HG02970 (cell line): ENCODE results near the gene C16orf74.

Experiments used
- ATAC-seq: cut with Tn5 transposase; IDR thresholded peaks from one replicate; pipeline ENCODE4 v1.9.1; 2021; ENCODE audit warnings: mild to moderate bottlenecking, moderate library complexity, moderate number of reproducible peaks; ENCODE audit not compliant: unreplicated experiment, low FRiP score

C16orf74 gene

GRCh38 chr16:85720302-85720637 is 30.6 kb downstream of the C16orf74 start:
- ATAC-seq: no peak

- ATAC-seq: no peak
These were observed 31.1 kb downstream of the C16orf74 start for GRCh38 chr16:85719605-85720301.

DNA sequence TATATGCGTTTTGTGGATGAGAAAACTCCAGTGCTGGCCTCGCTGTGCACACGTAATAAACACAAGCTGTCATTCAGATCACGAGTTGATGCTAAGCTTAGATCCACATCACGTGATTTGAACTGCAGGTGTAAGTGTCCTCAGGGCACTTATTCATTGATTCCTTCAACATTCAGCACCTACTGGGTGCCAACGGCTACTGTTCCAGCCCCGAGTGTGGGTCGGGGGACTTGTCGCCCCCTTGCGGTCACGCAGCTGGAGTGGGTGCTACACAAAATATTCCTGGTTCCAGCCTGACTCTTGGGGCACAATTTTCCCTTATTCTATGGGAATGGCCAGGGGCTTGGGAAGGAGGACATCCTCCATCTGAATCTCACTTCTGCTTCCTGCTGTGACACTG is 32.2 kb downstream of the C16orf74 start:
- no peak for ATAC-seq

DNA sequence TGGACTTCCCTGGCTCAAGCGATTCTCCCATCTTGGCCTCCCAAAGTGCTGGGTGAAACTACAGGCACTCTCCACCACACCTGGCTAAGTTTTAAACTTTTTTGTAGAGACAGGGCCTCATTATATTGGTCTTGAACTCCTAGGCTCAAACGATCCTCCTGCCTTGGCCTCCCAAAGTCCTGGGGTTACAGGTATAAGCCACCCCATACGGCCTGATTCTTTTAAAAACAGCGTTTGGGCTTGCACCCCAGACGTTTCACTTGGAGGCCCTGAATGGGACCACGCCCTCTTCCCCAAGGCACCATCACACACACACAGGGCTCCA is 32.8 kb downstream of the C16orf74 start:
- no peak for ATAC-seq

- no peak for ATAC-seq
These were observed 33.3 kb downstream of the C16orf74 start for GRCh38 chr16:85717393-85718152.

DNA sequence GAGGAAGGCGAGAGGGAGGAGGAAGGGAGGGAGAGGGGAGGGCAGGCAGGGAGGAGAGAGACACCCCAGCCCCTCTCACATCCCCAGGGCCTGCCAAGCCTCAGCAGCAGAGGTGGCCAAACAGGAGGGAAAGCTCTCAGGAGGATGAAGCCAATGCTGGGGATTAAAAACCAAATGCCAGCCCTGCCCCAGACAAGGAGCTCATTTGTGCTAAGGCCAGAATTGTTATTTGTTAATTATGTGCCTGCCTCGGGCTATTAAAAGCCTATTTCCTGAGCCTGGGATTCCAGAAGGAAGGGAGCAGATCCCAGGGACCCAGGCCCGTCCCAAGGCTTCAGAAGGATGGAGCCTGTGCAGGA is 34.2 kb downstream of the C16orf74 start:
- ATAC-seq: no peak

DNA sequence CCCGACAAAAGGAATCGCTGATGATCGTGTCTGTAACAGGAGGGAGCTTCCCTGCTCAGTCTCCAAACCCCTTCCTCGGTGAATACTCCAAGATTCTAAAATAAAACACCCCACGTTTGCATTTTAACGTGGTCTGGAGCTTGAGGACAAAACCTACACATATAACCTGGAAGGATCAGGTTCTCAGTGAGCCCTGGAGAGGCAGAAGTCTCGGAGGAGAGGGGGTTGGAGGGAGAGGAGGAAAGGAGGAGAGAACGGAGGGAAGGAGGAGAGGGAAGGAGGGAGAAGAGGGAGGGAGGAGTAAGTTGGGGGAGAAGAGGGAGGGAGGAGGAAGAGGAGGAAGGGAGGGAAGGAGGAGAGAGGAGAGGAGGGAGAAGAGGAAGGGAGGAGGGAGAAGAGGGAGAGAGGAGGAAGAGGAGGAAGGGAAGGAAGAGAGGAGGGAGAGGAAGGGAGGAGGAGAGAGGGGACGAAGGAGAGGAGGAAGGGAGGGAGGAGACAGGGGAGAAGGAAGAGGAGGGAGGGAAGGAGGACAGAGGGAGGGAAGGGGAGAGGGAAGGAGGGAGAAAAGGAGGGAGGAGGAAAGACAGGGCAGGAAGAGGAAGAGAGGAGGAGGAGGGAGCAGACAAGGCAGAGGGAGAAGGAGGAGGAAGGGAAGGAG is 34.7 kb downstream of the C16orf74 start:
- ATAC-seq: no peak

DNA sequence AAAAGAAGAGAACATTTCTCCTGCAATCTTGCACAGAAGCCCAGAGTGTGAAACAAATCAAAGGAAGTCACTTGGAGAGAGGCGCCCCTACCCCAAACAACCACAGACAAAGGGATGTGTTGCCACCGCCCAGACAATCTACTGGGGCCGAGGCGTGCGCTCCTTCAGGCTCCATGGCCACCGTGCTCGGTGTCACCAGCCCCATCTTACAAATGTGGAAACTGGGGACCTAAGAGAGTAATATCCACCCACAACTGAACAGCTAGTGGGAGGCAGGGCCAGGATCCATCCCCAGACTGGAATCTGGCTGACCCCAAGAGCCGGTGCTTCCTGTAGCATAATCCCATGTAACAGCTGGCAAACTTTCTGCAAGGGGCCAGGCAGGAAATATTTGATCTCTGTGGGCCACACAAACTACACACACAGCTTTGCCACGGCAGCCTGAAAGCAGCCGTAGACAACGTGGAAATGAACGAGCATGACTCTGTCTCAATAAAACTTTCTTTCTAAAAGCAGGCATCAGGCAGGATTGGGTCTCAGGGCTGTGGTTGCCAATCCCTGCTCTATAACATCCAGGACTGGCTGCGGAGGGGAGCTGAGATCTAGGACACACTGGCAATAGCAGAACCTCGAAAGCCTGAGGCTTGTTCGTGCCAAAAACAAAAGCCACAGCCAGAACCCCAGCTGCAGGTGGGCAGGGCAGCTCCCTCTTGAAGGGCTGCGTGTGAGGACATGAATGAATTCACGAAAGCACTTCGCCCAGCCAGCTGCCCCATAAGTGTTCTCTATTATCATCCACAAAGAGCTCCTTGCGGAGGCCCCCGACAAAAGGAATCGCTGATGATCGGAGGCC is 35.5 kb downstream of the C16orf74 start:
- ATAC-seq: no peak

GRCh38 chr16:85712801-85713200 is 38.1 kb downstream of the C16orf74 start:
- ATAC-seq: no peak

- no peak for ATAC-seq
These were observed 38.8 kb downstream of the C16orf74 start for GRCh38 chr16:85711982-85712587.

DNA sequence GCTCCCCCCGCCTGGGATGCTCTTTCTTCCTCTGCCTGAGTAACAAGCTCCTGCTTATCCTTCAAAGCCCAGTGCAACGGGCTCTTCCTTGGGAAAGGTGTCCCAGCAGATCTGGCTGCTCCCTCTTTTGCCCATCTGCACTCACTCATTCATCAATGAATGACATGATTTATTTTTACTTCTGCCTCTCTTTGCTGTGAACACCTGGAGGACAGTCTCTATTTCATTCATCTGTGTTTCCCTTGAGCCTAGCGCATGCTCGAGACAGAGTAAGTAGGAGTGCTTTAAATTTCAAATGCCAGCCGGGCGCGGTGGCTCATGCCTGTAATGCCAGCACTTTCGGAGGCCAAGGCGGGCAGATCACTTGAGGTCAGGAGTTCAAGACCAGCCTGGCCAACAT is 40.2 kb downstream of the C16orf74 start:
- ATAC-seq: no peak

DNA sequence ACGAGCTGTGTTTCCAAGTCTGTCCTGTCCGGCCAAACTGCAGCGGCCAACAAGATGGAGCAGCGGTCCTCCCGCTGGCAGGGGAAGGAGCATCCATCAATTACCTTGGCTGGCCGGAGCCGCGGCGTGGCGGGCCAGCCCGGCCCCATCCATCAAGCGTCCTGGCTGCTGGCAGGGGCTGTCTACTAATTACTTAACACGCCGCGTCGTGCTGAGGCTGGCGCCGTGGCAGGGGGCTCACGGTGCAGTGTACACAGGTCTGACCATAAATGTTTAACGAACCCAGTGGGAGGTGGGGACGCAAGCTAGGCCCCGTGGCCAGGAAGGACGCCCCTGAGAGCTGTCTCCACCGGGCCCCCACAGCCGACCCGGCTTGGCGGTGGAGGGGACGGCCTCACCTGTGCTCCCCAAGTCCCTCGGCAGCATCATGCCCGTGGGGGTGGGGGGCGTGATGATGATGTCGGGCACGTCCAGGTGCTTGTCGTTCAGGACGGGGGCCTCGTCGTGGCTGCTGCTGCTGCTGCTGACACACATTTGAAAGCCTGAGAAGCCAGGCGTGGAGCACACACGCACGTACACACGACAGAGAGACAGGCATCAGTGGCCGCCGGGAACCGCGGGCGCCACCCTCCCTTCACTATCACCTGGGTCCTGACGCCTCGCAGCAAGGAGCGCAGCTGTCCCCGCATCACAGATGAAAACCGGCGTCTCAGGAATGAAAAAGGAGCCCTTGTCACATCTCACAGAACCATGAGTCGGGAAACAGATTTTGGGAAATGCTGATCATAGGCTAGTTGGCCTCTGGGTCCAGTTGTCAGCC is 40.9 kb downstream of the C16orf74 start:
- no peak for ATAC-seq

GRCh38 chr16:85708338-85708737 is 42.6 kb downstream of the C16orf74 start:
- no peak for ATAC-seq

- ATAC-seq: no peak
These were observed 43.3 kb downstream of the C16orf74 start for GRCh38 chr16:85707528-85708095.

DNA sequence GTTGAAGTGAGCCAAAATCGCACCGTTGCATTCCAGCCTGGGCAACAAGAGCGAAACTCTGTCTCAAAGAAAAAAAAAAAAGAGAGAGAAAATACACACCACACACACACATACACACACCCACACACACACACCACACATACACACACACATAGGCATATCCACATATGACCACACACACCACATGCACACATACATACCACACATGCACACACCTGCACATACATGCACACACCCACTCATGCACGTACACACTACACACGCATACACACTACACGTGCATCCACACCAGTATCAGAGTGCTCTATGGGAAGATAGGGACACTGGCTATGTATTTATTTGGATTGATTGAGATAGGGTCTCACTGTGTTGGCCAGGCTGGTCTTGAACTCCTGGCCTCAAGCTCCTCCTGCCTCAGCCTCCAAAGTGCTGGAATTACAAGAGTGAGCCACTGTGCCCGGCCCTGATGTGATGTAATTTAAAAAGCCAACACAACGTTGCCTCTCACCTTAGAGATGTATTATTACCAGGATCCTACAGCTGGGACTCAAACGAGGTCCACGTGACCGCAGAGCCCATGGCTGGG is 44.4 kb downstream of the C16orf74 start:
- no peak for ATAC-seq

GRCh38 chr16:85704900-85705846 is 45.7 kb downstream of the C16orf74 start:
- ATAC-seq: no peak

DNA sequence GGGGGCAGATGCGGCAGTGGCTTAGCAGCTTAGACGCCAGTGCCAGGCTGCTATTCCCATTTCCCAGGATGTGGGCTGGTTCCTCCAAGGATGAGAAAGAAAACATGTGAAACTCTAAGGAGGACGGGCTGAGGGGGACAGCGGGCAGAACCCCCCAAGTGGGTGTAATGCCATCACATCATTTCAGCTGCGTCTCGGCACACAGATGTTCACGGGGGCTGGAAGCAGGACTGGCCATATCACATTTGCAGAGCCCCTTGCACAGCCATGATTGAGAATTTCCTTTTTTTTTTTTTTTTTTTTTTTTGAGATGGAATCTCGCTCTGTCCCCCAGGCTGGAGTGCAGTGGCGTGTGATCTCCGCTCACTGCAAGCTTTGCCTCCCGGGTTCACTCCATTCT is 46.9 kb downstream of the C16orf74 start:
- no peak for ATAC-seq

DNA sequence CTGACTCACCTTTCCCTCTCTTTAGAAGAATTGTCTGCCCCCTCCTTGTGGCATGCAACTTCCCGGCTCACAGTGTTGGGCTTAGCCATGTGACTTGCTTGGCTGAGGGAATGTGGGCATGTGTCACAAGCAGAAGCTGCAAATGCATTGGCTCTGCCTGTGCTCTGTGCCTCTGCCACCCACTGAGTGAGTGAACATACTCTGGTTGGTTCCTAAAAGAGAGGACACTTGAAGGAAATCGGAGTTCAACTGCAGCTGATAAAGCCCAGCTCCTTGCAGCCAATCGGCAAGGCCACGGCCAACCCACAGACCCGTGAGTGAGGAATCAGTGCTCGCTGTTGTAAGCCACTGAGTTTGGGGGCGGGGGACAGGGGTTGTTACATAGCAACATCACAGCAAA is 51.3 kb downstream of the C16orf74 start:
- no peak for ATAC-seq
